Right atrium auricular region (tissue), 2 donors: ENCODE measurements around the gene BANK1. TPM values are rescaled to one million over a fixed set of nuclear protein-coding genes. Genes with fewer than 3 reads are reported as not detected.

Experiments
- DNase-seq: peaks from one replicate; pipeline ENCODE4 v3.0.0-alpha.2; 2019; ENCODE audit warnings: low spot score
- H3K27ac ChIP-seq, 2 donors: fragments of 200-600 bp; sonication (generic); 1 replicate in 1 of 2; 2 replicates in 1 of 2; pipeline ENCODE4 v1.5.1; 2016 to 2019
- H3K27me3 ChIP-seq, 2 donors: fragments of 200-600 bp; sonication (generic); one replicate each; pipeline versions ENCODE4 v1.5.1 to v1.6.0; 2017 to 2019
- H3K36me3 ChIP-seq: fragments of 200-600 bp; sonication (generic); one replicate; pipeline ENCODE4 v1.5.1; 2016
- H3K4me1 ChIP-seq, 2 donors: fragments of 200-600 bp; sonication (generic); one replicate each; pipeline versions ENCODE4 v1.5.1 to v1.6.0; 2017 to 2019
- H3K4me3 ChIP-seq, 2 donors: fragments of 200-600 bp; sonication (generic); 1 replicate in 1 of 2; 2 replicates in 1 of 2; pipeline ENCODE4 v1.5.1; 2017 to 2019; ENCODE audit warnings: mild to moderate bottlenecking in 1 of 2, moderate library complexity in 1 of 2
- H3K9me3 ChIP-seq, 2 donors: fragments of 200-600 bp; sonication (generic); one replicate each; pipeline ENCODE4 v1.5.1; 2019
- total RNA-seq, 2 donors: library from RNA; depleted of rRNA; stranded (reverse); fragments of >200 nt; gene quantifications; one replicate each; pipeline ENCODE4 v1.1.0, GENCODE V29; 2016
- TF ChIP-seq, protein P1 (sequence below), 2 donors: fragments of 200-600 bp; sonication (generic); IDR thresholded peaks; one replicate each; pipeline ENCODE4 v1.5.1; 2019; ENCODE audit warnings: antibody characterized with exemption in 2 of 2

Gene BANK1
- total RNA-seq, 2 donors from 2014 or later, result 1.4 TPM; not detected in 1

DNA sequence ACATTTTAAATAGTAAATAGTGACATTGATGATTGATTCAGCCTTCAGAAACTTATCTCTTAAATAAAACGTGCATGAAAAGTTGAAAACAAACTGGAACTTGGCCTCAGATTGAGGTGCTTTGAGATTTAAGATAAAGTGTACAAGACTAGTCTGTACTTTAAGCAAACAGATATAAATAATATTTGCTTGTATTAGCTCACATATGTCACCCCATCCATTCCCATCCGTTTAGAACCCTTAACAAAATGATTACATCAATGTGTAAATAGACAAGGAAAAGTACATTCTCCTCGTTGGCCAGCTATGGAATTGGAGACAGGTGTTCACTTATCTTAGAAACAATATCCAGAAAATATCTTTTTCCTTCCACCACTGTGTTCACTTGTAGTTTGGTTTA, 130.8 kb downstream of the BANK1 start:
- H3K36me3 ChIP-seq, result no peaks in the 10 kb centered on the region
- H3K27ac ChIP-seq, result no peak overlapping the region
- no peak for DNase-seq
- H3K4me1 ChIP-seq, result no peaks in the 10 kb centered on the region
- no peaks in the 10 kb centered on the region for H3K9me3 ChIP-seq
- no peak overlapping the region for H3K4me3 ChIP-seq
- no peaks in the 10 kb centered on the region for H3K27me3 ChIP-seq
- TF ChIP-seq, protein P1, sequence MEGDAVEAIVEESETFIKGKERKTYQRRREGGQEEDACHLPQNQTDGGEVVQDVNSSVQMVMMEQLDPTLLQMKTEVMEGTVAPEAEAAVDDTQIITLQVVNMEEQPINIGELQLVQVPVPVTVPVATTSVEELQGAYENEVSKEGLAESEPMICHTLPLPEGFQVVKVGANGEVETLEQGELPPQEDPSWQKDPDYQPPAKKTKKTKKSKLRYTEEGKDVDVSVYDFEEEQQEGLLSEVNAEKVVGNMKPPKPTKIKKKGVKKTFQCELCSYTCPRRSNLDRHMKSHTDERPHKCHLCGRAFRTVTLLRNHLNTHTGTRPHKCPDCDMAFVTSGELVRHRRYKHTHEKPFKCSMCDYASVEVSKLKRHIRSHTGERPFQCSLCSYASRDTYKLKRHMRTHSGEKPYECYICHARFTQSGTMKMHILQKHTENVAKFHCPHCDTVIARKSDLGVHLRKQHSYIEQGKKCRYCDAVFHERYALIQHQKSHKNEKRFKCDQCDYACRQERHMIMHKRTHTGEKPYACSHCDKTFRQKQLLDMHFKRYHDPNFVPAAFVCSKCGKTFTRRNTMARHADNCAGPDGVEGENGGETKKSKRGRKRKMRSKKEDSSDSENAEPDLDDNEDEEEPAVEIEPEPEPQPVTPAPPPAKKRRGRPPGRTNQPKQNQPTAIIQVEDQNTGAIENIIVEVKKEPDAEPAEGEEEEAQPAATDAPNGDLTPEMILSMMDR (IDR thresholded peaks at IDR 0.05), result no peak

DNA sequence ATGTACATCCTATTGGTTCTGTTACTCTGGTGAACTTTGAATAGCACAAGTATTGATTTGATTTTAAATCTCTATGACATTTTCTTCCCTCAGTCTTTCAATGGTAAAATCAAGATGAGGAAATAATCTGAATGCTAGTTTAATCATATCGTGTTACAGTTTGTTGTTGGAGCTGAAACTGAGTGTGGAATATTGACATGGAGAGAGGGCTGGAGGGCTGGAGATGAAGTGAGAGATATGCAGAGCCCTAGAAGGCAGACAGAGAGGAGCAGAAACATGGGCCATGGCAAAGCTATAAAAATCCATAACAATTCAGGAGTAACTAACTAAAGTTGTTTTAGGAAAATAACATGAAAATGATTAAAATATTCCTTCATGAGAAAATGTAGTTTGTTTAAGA, 141.1 kb downstream of the BANK1 start:
- Histone ChIP-seq H3K36me3 (no peaks in the 10 kb centered on the region), H3K27ac (no peak overlapping the region), H3K4me1 (no peaks in the 10 kb centered on the region), H3K4me3 (no peak overlapping the region), H3K27me3 (no peaks in the 10 kb centered on the region), H3K9me3 (no peaks in the 10 kb centered on the region)
- TF ChIP-seq, protein P1 (IDR thresholded peaks at IDR 0.05), result no peak
- no peak for DNase-seq

DNA sequence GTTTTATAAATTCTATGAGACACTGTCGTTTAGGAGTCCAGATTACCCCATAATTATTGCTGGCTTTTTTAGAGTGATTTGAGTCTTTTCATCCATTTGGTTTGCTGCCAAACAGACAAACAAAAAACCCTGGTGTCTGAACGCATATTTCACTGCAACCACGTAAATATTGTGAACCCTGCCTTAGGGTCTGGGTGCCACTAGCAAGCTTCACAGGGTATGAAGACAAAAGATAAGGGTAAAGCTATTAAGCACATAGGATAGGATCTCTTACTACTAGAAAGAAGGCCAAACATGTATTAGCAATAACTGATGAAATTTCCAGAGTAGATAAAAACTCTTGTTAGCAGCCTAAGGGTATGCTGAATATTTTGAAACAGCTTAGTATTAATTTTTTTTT, 143.3 kb downstream of the BANK1 start:
- no peaks in the 10 kb centered on the region for H3K9me3 ChIP-seq
- no peak for DNase-seq
- TF ChIP-seq, protein P1 (IDR thresholded peaks at IDR 0.05), result no peak
- H3K27me3 ChIP-seq, result no peaks in the 10 kb centered on the region
- no peaks in the 10 kb centered on the region for H3K4me1 ChIP-seq
- no peak overlapping the region for H3K27ac ChIP-seq
- H3K4me3 ChIP-seq, result no peak overlapping the region
- H3K36me3 ChIP-seq, result no peaks in the 10 kb centered on the region

DNA sequence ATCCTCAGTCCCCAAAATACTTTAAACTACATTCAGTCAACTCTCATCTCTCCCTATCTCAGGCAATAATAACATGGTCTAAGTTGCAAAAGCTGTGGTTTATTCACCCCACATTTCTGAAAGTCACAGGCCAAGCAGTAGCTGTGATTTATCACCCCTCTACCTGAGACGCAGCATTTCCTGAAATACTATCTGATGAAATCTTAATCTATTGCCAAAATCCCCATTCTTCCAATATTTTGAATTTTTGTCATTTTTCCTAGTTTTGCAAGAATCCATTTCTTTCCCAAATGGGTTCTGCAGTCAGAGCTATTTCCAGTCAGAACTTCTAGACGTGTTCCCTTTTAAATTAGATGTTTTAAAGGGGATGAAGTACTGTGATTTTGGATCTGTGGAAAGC, 148.3 kb downstream of the BANK1 start:
- no peak for DNase-seq
- no peaks in the 10 kb centered on the region for H3K4me1 ChIP-seq
- H3K4me3 ChIP-seq, result no peak overlapping the region
- no peak overlapping the region for H3K27ac ChIP-seq
- no peaks in the 10 kb centered on the region for H3K27me3 ChIP-seq
- no peaks in the 10 kb centered on the region for H3K9me3 ChIP-seq
- no peaks in the 10 kb centered on the region for H3K36me3 ChIP-seq
- TF ChIP-seq, protein P1 (IDR thresholded peaks at IDR 0.05), result no peak

DNA sequence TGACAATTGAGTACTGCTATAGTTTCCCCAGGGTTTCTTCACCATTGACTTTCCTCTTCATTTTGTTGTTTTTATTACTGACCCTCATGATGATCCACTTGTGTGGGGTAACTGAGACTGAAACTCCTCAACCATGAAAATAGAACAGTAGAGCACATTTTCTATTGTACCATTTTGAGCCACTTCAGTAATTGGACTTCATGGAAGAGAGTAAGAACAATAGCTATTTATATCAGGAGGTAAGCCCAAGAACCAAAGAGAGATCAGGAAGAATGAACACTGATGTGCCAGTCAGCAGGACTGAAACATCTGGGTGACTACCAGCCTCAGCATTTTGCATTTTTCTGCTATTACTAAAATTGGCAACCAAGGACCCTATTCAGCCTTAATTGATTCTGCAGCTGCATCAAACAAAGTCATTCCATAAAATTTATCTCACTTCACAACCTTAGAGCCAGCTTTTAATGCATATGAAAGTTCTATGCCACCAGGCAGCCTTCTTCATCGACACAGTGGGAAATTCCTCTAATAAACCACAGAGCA, 151.4 kb downstream of the BANK1 start:
- H3K4me3 ChIP-seq, result no peak overlapping the region
- H3K27me3 ChIP-seq, result no peaks in the 10 kb centered on the region

More for the DNA sequence above, 151.4 kb downstream of the BANK1 start:
- no peak overlapping the region for H3K27ac ChIP-seq
- H3K36me3 ChIP-seq, result no peaks in the 10 kb centered on the region
- no peaks in the 10 kb centered on the region for H3K4me1 ChIP-seq
- TF ChIP-seq, protein P1 (IDR thresholded peaks at IDR 0.05), result no peak
- DNase-seq, result no peak
- H3K9me3 ChIP-seq, result no peaks in the 10 kb centered on the region
